ENCODE results near the gene RHOT1. TPM values are rescaled to one million over a fixed set of nuclear protein-coding genes. Genes with fewer than 3 reads are reported as not detected.

The RHOT1 gene
- total RNA-seq, 1 experiment from 2014 or later: 39.2 TPM

GRCh38 chr17:32141679-32142037 is 644 bp upstream of the RHOT1 start:
- Histone ChIP-seq H3K27me3 (ENCODE audit: control insufficient read depth, insufficient read depth, low read length) (no peaks in the 10 kb centered on the region), H3K9me3 (ENCODE audit: control insufficient read depth, insufficient read depth, low read depth, low read length) (no peaks in the 10 kb centered on the region), H3K36me3 (ENCODE audit: control insufficient read depth, insufficient read depth, low read length) (no peaks in the 10 kb centered on the region; the same call in 1 of the 2 replicates), H3K4me1 (ENCODE audit: control insufficient read depth, insufficient read depth, low read length) (peaks cover 16% of the 10 kb centered on the region), H3K4me3 (ENCODE audit: low read depth in 2 of 2, low read length in 2 of 2) (peak overlapping the region; percentile 87 to 95), H3K27ac (ENCODE audit: low read length) (peak overlapping the region; percentile 94)
- DNase-seq (ENCODE audit: low read depth, low spot score) (no peak), ATAC-seq (peak; percentile 2)
- intact Hi-C loops (cut with micrococcal nuclease; ENCODE audit: unreplicated experiment) (no loop called here), in situ Hi-C loops (cut with HindIII; ENCODE audit: low pct_unique_long_range_greater_than_20kb, low sequenced_read_pairs) (no loop called here)
- POLR2A ChIA-PET: interaction anchor here (0.6 kb wide), 2 partner anchors 13 to 168 kb away, joined by 4 to 9 read pairs; no protein-coding TSS in a partner anchor
- no TSS peak for BruUV-seq (replicated peaks)
- TF ChIP-seq POLR2AphosphoS5 (IDR thresholded peaks at IDR 0.05; ENCODE audit: low read depth, low read length): no peak
- no peak for TF ChIP-seq TCF7L2 (IDR thresholded peaks at IDR 0.05; ENCODE audit: low read depth, low read length)
- TF ChIP-seq, protein P1, sequence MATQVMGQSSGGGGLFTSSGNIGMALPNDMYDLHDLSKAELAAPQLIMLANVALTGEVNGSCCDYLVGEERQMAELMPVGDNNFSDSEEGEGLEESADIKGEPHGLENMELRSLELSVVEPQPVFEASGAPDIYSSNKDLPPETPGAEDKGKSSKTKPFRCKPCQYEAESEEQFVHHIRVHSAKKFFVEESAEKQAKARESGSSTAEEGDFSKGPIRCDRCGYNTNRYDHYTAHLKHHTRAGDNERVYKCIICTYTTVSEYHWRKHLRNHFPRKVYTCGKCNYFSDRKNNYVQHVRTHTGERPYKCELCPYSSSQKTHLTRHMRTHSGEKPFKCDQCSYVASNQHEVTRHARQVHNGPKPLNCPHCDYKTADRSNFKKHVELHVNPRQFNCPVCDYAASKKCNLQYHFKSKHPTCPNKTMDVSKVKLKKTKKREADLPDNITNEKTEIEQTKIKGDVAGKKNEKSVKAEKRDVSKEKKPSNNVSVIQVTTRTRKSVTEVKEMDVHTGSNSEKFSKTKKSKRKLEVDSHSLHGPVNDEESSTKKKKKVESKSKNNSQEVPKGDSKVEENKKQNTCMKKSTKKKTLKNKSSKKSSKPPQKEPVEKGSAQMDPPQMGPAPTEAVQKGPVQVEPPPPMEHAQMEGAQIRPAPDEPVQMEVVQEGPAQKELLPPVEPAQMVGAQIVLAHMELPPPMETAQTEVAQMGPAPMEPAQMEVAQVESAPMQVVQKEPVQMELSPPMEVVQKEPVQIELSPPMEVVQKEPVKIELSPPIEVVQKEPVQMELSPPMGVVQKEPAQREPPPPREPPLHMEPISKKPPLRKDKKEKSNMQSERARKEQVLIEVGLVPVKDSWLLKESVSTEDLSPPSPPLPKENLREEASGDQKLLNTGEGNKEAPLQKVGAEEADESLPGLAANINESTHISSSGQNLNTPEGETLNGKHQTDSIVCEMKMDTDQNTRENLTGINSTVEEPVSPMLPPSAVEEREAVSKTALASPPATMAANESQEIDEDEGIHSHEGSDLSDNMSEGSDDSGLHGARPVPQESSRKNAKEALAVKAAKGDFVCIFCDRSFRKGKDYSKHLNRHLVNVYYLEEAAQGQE (IDR thresholded peaks at IDR 0.05; ENCODE audit: insufficient read depth in 1 of 2, low read depth in 2 of 2, low read length in 1 of 2): no peak
- TF ChIP-seq SIN3A (IDR thresholded peaks at IDR 0.05; ENCODE audit: borderline replicate concordance, insufficient read depth, low read depth, low read length): no peak
- TF ChIP-seq, protein P2, sequence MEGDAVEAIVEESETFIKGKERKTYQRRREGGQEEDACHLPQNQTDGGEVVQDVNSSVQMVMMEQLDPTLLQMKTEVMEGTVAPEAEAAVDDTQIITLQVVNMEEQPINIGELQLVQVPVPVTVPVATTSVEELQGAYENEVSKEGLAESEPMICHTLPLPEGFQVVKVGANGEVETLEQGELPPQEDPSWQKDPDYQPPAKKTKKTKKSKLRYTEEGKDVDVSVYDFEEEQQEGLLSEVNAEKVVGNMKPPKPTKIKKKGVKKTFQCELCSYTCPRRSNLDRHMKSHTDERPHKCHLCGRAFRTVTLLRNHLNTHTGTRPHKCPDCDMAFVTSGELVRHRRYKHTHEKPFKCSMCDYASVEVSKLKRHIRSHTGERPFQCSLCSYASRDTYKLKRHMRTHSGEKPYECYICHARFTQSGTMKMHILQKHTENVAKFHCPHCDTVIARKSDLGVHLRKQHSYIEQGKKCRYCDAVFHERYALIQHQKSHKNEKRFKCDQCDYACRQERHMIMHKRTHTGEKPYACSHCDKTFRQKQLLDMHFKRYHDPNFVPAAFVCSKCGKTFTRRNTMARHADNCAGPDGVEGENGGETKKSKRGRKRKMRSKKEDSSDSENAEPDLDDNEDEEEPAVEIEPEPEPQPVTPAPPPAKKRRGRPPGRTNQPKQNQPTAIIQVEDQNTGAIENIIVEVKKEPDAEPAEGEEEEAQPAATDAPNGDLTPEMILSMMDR (IDR thresholded peaks at IDR 0.05): no peak
- CTCF ChIA-PET: no interaction called here

DNA sequence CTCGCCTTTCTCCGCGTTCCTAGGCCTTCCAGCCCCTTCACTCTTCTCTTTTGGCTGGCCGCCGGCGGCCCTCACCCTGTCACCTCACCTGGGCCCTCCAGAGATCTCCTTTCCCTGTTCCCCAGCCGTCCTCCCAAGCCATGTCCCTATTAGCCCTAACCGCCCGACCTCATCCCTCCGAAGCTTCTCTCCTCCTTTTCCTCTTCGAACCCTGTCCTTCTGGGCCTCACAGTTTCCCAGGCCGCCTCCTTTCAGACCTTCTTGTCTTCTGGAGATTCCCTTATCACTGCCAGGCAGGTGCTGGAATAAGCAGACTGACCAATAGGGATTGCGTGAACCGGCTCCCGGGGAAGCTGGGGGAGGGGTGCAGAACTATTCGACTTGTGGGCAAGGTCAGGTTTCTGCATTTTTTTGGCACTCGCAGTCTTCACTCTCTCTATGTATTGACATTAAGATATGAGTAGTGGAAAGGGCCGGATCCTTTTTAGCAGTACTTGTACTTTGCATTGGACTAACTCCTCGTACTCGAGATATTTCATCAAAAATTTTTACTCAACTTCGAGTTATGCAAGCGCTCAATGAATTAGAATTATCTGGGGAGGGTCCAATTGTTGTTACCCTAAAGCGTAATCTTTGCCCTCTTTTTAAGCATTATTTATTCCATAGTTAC is 690 bp downstream of the RHOT1 start:
- Histone ChIP-seq H3K4me3 (ENCODE audit: low read depth in 2 of 2, low read length in 2 of 2) (peak overlapping the region; percentile 95 to 100), H3K27ac (ENCODE audit: low read length) (peak overlapping the region; percentile 88), H3K27me3 (ENCODE audit: control insufficient read depth, insufficient read depth, low read length) (no peaks in the 10 kb centered on the region), H3K36me3 (ENCODE audit: control insufficient read depth, insufficient read depth, low read length) (no peaks in the 10 kb centered on the region; the same call in 1 of the 2 replicates), H3K9me3 (ENCODE audit: control insufficient read depth, insufficient read depth, low read depth, low read length) (no peaks in the 10 kb centered on the region), H3K4me1 (ENCODE audit: control insufficient read depth, insufficient read depth, low read length) (peaks cover 16% of the 10 kb centered on the region)
- ATAC-seq (peak; percentile 32), DNase-seq (ENCODE audit: low read depth, low spot score) (no peak)
- in situ Hi-C loops (cut with HindIII; ENCODE audit: low pct_unique_long_range_greater_than_20kb, low sequenced_read_pairs) (no loop called here), intact Hi-C loops (cut with micrococcal nuclease; ENCODE audit: unreplicated experiment) (no loop called here)
- no TSS peak for BruUV-seq (replicated peaks)
- POLR2A ChIA-PET: no interaction called here
- TF ChIP-seq POLR2AphosphoS5 (IDR thresholded peaks at IDR 0.05; ENCODE audit: low read depth, low read length) (no peak), TCF7L2 (IDR thresholded peaks at IDR 0.05; ENCODE audit: low read depth, low read length) (no peak), SIN3A (IDR thresholded peaks at IDR 0.05; ENCODE audit: borderline replicate concordance, insufficient read depth, low read depth, low read length) (no peak)
- TF ChIP-seq, protein P2 (IDR thresholded peaks at IDR 0.05): no peak
- TF ChIP-seq, protein P1 (IDR thresholded peaks at IDR 0.05; ENCODE audit: insufficient read depth in 1 of 2, low read depth in 2 of 2, low read length in 1 of 2): no peak
- CTCF ChIA-PET: interaction anchor here (0.6 kb wide), 3 partner anchors 48 to 166 kb away, joined by 6 to 11 read pairs (median 8); no protein-coding TSS in a partner anchor

All from Panc1 (cell line).